Astrocyte (in vitro differentiated cells and primary cell): ENCODE data around the gene PLPPR1.

Experiments used
- EZH2 ChIP-seq: IDR thresholded peaks from 2 replicates; pipeline ENCODE4 v1.6.1; 2012; ENCODE audit warnings: mild to moderate bottlenecking, low read length, inconsistent platforms; ENCODE audit not compliant: insufficient read depth
- TF ChIP-seq, protein P1 (sequence below): IDR thresholded peaks from 2 replicates; pipeline ENCODE4 v1.5.1; 2011; ENCODE audit warnings: low read depth, mild to moderate bottlenecking, inconsistent platforms, low read length, moderate library complexity; ENCODE audit not compliant: insufficient read depth

DNA sequence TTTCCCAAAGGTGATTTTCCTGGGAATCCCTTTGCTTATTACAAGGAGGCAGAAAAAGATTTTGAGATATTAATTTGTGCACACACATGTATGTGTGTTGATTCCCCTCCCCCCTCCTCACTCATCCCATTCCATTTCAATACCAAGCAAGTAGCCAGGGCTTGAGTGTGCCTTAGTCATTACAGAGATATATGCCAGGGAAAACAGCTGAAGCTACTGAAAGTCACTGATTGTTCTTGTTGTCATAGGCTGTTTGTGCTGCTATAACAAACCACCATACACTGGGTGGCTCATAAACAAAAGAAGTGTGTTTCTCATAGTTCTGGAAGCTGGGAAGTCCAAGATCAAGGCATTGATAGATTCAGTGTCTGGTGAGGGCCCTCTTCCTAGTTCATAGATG is 197.6 kb downstream of the PLPPR1 start:
- TF ChIP-seq, protein P1, sequence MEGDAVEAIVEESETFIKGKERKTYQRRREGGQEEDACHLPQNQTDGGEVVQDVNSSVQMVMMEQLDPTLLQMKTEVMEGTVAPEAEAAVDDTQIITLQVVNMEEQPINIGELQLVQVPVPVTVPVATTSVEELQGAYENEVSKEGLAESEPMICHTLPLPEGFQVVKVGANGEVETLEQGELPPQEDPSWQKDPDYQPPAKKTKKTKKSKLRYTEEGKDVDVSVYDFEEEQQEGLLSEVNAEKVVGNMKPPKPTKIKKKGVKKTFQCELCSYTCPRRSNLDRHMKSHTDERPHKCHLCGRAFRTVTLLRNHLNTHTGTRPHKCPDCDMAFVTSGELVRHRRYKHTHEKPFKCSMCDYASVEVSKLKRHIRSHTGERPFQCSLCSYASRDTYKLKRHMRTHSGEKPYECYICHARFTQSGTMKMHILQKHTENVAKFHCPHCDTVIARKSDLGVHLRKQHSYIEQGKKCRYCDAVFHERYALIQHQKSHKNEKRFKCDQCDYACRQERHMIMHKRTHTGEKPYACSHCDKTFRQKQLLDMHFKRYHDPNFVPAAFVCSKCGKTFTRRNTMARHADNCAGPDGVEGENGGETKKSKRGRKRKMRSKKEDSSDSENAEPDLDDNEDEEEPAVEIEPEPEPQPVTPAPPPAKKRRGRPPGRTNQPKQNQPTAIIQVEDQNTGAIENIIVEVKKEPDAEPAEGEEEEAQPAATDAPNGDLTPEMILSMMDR, result no peak
- TF ChIP-seq EZH2, result no peak
